SK-N-SH (cell line): Measurements from ENCODE around the gene FA2H. TPM values are rescaled to one million over a fixed set of nuclear protein-coding genes. Genes with fewer than 3 reads are reported as not detected.

Experiments used
- CTCF ChIA-PET: fragments of 300-600, 350-600 bp; formaldehyde crosslinking; extraction: SDS; loops from one replicate; lab custom pipeline; 2021; lab: Yijun Ruan, JAX
- POLR2A ChIA-PET: fragments of 350-600 bp; sonication (Branson Sonifier 250); formaldehyde crosslinking; extraction: SDS; loops from one replicate; lab custom pipeline; 2020; ENCODE audit warnings: antibody characterized with exemption, inconsistent platforms; lab: Yijun Ruan, JAX
- DNase-seq: peaks from one replicate; pipeline ENCODE4 v3.0.0; 2012
- H2AFZ ChIP-seq: fragments of 200-600 bp; sonication (generic); 2 replicates; pipeline ENCODE4 v1.8.1; 2016; ENCODE audit warnings: antibody characterized with exemption, mild to moderate bottlenecking, low read depth
- H3F3A ChIP-seq: fragments of 200-600 bp; sonication (generic); replicated peaks from 2 replicates; pipeline ENCODE3; 2016; ENCODE audit warnings: antibody characterized with exemption, mild to moderate bottlenecking; ENCODE audit not compliant: insufficient read depth
- H3K27ac ChIP-seq, 2 experiments: fragments of 200-500 bp in 1 of 2; fragments of 200-600 bp in 1 of 2; sonication (Bioruptor generic) in 1 of 2; sonication (generic), shearing (Covaris generic) in 1 of 2; 2 replicates each; pipeline versions ENCODE4 v1.5.1 to v1.6.1; 2014 to 2016; ENCODE audit warnings: low read depth in 2 of 2, inconsistent platforms in 1 of 2, low read length in 1 of 2, mild to moderate bottlenecking in 1 of 2, mixed read lengths in 1 of 2
- H3K27me3 ChIP-seq: fragments of 200-600 bp; sonication (generic), shearing (Covaris generic); 2 replicates; pipeline ENCODE4 v1.6.1; 2016; ENCODE audit warnings: mixed run types; ENCODE audit not compliant: insufficient read depth
- H3K36me3 ChIP-seq, 2 experiments: fragments of 200-500 bp in 1 of 2; fragments of 200-600 bp in 1 of 2; sonication (Bioruptor generic) in 1 of 2; sonication (generic) in 1 of 2; replicated peaks in 1 of 2; 2 replicates each; pipeline versions ENCODE3 to v1.5.1; 2014 to 2016; ENCODE audit warnings: low read length in 1 of 2, mild to moderate bottlenecking in 1 of 2; ENCODE audit not compliant: insufficient read depth in 2 of 2, control insufficient read depth in 1 of 2
- H3K4me1 ChIP-seq, 2 experiments: fragments of 200-500 bp in 1 of 2; fragments of 200-600 bp in 1 of 2; sonication (Bioruptor generic) in 1 of 2; sonication (generic), shearing (Covaris generic) in 1 of 2; 2 replicates each; pipeline versions ENCODE4 v1.5.1 to v1.6.1; 2014 to 2016; ENCODE audit warnings: low read depth in 1 of 2, low read length in 1 of 2, mixed run types in 1 of 2; ENCODE audit not compliant: insufficient read depth in 2 of 2, control insufficient read depth in 1 of 2
- H3K4me2 ChIP-seq: fragments of 200-600 bp; sonication (generic), shearing (Covaris generic); 2 replicates; pipeline ENCODE4 v1.6.1; 2017; ENCODE audit warnings: mixed run types
- H3K4me3 ChIP-seq, 2 experiments: fragments of 200-500 bp in 1 of 2; fragments of 200-600 bp in 1 of 2; sonication (Bioruptor generic) in 1 of 2; sonication (generic), shearing (Covaris generic) in 1 of 2; 2 replicates each; pipeline versions ENCODE4 v1.5.1 to v1.8.1; 2014 to 2016; ENCODE audit warnings: low read depth in 2 of 2, inconsistent platforms in 1 of 2, low read length in 1 of 2, mild to moderate bottlenecking in 1 of 2, mixed read lengths in 1 of 2, moderate library complexity in 1 of 2
- H3K79me2 ChIP-seq: fragments of 200-600 bp; sonication (generic); 2 replicates; pipeline ENCODE4 v1.8.1; 2017; ENCODE audit warnings: mild to moderate bottlenecking; ENCODE audit not compliant: insufficient read depth
- H3K9ac ChIP-seq: fragments of 200-600 bp; sonication (generic); 2 replicates; pipeline ENCODE4 v1.6.1; 2017; ENCODE audit warnings: mixed run types
- H3K9me2 ChIP-seq: fragments of 200-600 bp; sonication (generic); 2 replicates; pipeline ENCODE4 v1.6.1; 2017; ENCODE audit warnings: mixed run types
- H3K9me3 ChIP-seq: fragments of 200-600 bp; sonication (generic); 2 replicates; pipeline ENCODE4 v1.6.1; 2017; ENCODE audit warnings: mixed run types, mild to moderate bottlenecking, moderate library complexity
- H4K20me1 ChIP-seq: fragments of 200-600 bp; sonication (generic); 2 replicates; pipeline ENCODE4 v1.6.1; 2017; ENCODE audit warnings: mild to moderate bottlenecking, mixed run types; ENCODE audit not compliant: insufficient read depth
- FOXJ3 ChIP-seq: sonication (generic); formaldehyde crosslinking; IDR thresholded peaks from 2 replicates; pipeline ENCODE4 v1.5.1; 2020; ENCODE audit warnings: mild to moderate bottlenecking, missing genetic modification reagents
- GABPA ChIP-seq: IDR thresholded peaks from 2 replicates; pipeline ENCODE4 v1.4.0; 2012; ENCODE audit warnings: low read depth, mild to moderate bottlenecking
- RFX5 ChIP-seq: IDR thresholded peaks from 2 replicates; pipeline ENCODE4 v1.6.1; 2012; ENCODE audit warnings: mild to moderate bottlenecking, improper control_type of control experiment, low read length
- TAF1 ChIP-seq: IDR thresholded peaks from 2 replicates; pipeline ENCODE4 v1.6.1; 2012; ENCODE audit warnings: low read depth, mild to moderate bottlenecking, low read length, moderate library complexity, borderline replicate concordance
- USF1 ChIP-seq: IDR thresholded peaks from 2 replicates; pipeline ENCODE4 v1.4.0; 2012; ENCODE audit warnings: low read depth, borderline replicate concordance
- YY1 ChIP-seq: IDR thresholded peaks from 2 replicates; pipeline ENCODE4 v1.4.0; 2012; ENCODE audit warnings: low read depth, mild to moderate bottlenecking
- WGBS: methylation state at CpG from one replicate; pipeline ENCODE4 v1.1.6; 2017; ENCODE audit warnings: low lambda C conversion rate; 5-methylcytosine and 5-hydroxymethylcytosine counted together
- polyA plus RNA-seq, 3 experiments: library from polyadenylated mRNA; depleted of rRNA; stranded (reverse); fragments of >200 nt; gene quantifications; 2 replicates each; pipeline ENCODE4 v1.2.3, GENCODE V29; 2012

FA2H gene
- polyA plus RNA-seq, 1 of the 3 experiments (the other 2 are of a cell fraction): not detected

GRCh38 chr16:74797414-74797813 is 22.8 kb upstream of the FA2H start:
- no peaks in the 10 kb centered on the region for H3K79me2 ChIP-seq
- H2AFZ ChIP-seq: no peak overlapping the region
- no peak overlapping the region for H3K4me2 ChIP-seq
- no peak for DNase-seq
- WGBS: 8% methylated on average over 1 of the region's 1 CpG
- H3K4me3 ChIP-seq: no peak overlapping the region
- H3K9me2 ChIP-seq: no peaks in the 10 kb centered on the region
- POLR2A ChIA-PET: no interaction called here
- no peaks in the 10 kb centered on the region for H3F3A ChIP-seq
- CTCF ChIA-PET: interaction anchor here (1.0 to 3.0 kb wide), 3 partner anchors 14 to 65 kb away, joined by 3 to 20 read pairs (median 5); no protein-coding TSS in a partner anchor
- no peaks in the 10 kb centered on the region for H4K20me1 ChIP-seq
- no peaks in the 10 kb centered on the region; the same call in 1 of the 2 replicates for H3K27me3 ChIP-seq
- no peak overlapping the region for H3K9ac ChIP-seq
- no peaks in the 10 kb centered on the region for H3K4me1 ChIP-seq
- no peaks in the 10 kb centered on the region for H3K9me3 ChIP-seq
- no peaks in the 10 kb centered on the region for H3K36me3 ChIP-seq
- no peak overlapping the region for H3K27ac ChIP-seq
- TF ChIP-seq FOXJ3 (CRISPR knock-in tag) (no peak), YY1 (no peak), TAF1 (no peak), RFX5 (no peak)

GRCh38 chr16:74795104-74795503 is 20.5 kb upstream of the FA2H start:
- H3K79me2 ChIP-seq: no peaks in the 10 kb centered on the region
- no peak overlapping the region for H3K27ac ChIP-seq
- no peaks in the 10 kb centered on the region for H4K20me1 ChIP-seq
- no peak overlapping the region for H3K4me3 ChIP-seq
- no peak for DNase-seq
- H3K9me3 ChIP-seq: no peaks in the 10 kb centered on the region
- no peaks in the 10 kb centered on the region; the same call in 1 of the 2 replicates for H3K27me3 ChIP-seq
- H3K9me2 ChIP-seq: no peaks in the 10 kb centered on the region
- WGBS: 9% methylated on average over 2 of the region's 2 CpGs
- no peak overlapping the region for H2AFZ ChIP-seq
- CTCF ChIA-PET: interaction anchor here (0.7 to 3.0 kb wide), 5 partner anchors 10 to 85 kb away, joined by 3 to 20 read pairs (median 8); no protein-coding TSS in a partner anchor
- POLR2A ChIA-PET: no interaction called here
- no peaks in the 10 kb centered on the region for H3K36me3 ChIP-seq
- H3F3A ChIP-seq: no peaks in the 10 kb centered on the region
- H3K9ac ChIP-seq: no peak overlapping the region
- TF ChIP-seq GABPA: no peak
- no peaks in the 10 kb centered on the region for H3K4me1 ChIP-seq
- H3K4me2 ChIP-seq: no peak overlapping the region

GRCh38 chr16:74794668-74795067 is 20.0 kb upstream of the FA2H start:
- Histone ChIP-seq H3K9ac (no peak overlapping the region), H3K79me2 (no peaks in the 10 kb centered on the region), H3K4me1 (no peaks in the 10 kb centered on the region), H4K20me1 (no peaks in the 10 kb centered on the region), H3K9me3 (no peaks in the 10 kb centered on the region), H3K27ac (no peak overlapping the region), H3F3A (no peaks in the 10 kb centered on the region), H2AFZ (no peak overlapping the region), H3K27me3 (no peaks in the 10 kb centered on the region; the same call in 1 of the 2 replicates), H3K36me3 (no peaks in the 10 kb centered on the region), H3K4me2 (no peak overlapping the region), H3K9me2 (no peaks in the 10 kb centered on the region), H3K4me3 (no peak overlapping the region)
- DNase-seq: no peak
- no peak for TF ChIP-seq USF1
- 44% methylated on average over 2 of the region's 2 CpGs for WGBS
- CTCF ChIA-PET: interaction anchor here (0.7 to 3.0 kb wide), 5 partner anchors 10 to 84 kb away, joined by 3 to 20 read pairs (median 8); no protein-coding TSS in a partner anchor
- POLR2A ChIA-PET: no interaction called here
